Measurements from ENCODE around the gene TNIP2.

TNIP2 gene

GRCh38 chr4:2714918-2715317 lies 41.2 kb downstream of the TNIP2 start:
- no peak for DNase-seq

DNA sequence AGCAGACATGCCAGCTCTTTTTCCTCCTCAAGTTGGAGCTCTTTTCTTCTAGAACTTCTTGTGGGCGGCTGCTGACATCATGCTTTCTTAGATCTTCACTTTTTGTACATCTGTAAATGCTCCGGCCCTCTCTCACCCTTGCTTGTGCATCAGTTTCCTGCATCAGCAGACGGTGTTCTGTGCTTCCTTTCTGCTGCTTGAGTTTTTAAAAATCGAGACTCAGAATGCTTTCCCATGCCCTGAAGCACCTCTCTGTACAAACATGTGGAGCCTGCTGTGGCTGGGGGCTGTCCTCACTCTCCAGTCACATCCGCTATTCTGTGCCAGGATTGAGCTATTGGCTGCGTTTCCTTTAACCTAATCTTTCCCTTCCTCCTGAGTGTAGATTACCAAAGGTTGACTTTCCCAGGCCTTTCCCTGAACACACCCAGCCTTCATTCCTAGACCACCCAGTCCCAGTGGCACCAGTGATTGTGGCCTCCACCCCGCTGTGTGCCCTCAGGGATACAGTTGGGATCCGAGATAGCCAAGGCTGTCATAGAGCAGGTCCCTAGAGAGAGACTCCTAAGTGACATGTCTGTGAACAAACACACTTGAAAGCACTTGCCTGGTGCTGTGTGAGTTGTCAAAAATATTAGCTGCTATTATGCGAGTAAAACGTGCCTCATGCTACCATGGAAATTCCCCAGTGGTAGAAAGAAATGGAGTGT lies 41.9 kb downstream of the TNIP2 start:
- no peak for DNase-seq

DNA sequence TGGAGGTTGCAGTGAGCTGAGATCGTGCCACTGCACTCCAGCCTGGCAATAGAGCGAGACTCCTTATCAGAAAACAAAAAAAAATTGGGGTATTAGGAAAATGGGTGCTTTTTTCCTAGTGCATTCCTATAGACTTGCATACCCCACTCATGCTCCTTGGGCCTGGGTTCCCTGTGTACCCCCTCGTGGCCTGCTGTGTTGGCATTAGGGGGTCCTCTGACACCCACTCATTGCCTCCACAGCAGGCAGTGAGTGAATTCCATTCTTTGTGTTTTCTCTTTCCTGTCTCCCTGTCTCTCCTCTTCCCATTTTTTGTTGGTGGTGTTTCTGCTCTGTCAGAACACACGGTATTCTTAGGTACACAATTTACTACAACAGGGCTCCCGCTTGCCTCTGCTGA lies 42.8 kb downstream of the TNIP2 start:
- DNase-seq: no peak

- DNase-seq: peak; percentile 32
Measured at GRCh38 chr4:2712261-2712842, 43.8 kb downstream of the TNIP2 start.

DNA sequence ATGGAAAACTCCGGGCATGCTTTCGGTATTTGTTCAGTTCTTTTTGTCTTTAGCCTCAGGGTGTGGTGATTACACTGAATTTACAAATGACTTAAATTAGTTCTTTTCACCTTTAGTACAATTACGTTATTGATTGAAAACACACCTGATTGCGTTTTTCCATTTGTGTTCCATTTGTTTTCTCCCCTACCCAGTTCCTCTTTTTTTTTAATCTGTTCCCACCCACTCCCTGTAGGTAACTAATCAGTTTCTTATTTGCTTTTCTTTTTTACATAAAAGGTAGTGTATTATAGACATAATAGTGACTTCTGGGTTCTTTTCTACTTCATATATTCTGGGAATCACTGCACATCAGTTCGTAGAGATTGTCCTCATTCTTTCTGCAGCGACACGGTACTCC lies 53.4 kb downstream of the TNIP2 start:
- DNase-seq: no peak

GRCh38 chr4:2702361-2702760 lies 53.8 kb downstream of the TNIP2 start:
- no peak for DNase-seq

- no peak for DNase-seq
Measured at GRCh38 chr4:2700031-2700430, 56.1 kb downstream of the TNIP2 start.

- no peak for DNase-seq
Measured at GRCh38 chr4:2699534-2699933, 56.6 kb downstream of the TNIP2 start.

GRCh38 chr4:2698951-2699505 lies 57.1 kb downstream of the TNIP2 start:
- no peak for DNase-seq

GRCh38 chr4:2698504-2698903 lies 57.6 kb downstream of the TNIP2 start:
- DNase-seq: no peak

DNA sequence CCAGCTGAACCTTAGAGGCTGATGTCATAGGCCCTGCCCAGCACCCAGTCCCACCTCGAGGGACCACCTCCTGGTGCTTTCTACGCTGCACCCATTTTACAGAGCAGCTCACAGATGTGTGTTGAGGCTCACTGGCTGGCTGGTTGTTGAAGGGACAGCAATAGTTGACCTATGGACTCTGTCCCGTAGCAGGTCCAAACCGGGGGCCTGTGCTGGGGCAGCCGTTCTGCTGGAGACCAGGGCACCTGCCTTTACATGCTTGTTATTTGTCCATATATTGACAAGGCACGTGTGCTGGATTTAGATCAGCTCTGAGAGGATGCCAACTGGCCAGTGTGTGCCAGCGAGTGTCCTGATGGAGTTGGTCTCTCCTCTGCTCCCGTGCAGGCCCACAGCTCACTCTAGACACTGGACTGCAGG lies 58.1 kb downstream of the TNIP2 start:
- DNase-seq: no peak

- DNase-seq: no peak
Measured at GRCh38 chr4:2696423-2696822, 59.7 kb downstream of the TNIP2 start.

DNA sequence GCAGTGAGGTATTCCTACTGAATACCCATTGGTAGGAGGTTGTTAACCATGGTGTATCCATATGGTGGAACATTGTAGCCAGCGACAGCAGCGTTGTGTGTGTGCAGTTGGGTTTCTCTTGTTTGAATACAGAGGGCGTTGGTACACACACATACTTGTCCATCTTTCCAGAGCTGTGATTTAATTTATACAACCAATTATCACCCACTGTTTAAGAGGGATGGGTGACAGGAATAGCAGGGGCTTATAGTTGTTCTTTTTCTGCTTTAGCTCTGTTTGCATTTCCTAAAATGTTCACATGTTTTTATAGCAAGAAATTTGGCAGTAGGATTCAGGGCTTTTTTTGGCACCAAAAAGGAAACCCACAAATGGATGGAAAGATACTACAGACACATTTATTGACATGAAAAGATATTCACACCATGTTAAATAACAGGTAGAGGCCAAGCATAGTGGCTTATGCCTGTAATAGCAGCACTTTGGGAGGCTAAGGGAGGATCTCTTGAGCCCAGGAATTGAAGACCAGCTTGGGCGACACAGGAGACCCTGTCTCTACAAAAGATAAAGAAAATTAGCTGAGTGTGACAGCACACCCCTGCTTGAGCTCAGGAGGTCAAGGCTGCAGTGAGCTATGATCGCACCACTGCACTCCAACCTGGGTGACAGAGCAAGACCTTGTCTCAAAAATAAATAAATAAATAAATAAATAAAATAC lies 60.6 kb downstream of the TNIP2 start:
- no peak for DNase-seq

GRCh38 chr4:2694691-2695090 lies 61.4 kb downstream of the TNIP2 start:
- no peak for DNase-seq

DNA sequence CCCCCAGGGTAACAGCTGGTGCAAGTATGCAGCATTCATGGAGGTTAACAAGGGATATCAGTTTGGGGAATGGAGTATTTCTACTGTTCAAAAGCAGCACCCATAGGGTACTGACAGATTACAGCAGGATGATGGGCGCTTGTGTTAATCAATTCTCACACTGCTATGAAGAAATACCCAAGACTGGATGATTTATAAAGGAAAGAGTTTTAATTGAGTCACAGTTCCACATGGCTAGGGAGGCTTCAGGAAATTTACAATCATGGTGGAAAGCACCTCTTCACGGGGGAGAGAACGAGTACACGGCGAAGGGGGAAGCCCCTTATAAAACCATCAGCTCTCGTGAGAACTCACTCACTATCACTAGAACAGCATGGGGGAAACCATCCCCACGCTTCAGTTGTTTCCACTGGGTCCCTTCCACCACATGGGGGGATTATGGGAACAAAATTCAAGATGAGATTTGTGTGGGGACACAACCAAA lies 64.1 kb downstream of the TNIP2 start:
- no peak for DNase-seq
